ENCODE measurements around the gene PARVA. TPM values are rescaled to one million over a fixed set of nuclear protein-coding genes. Genes with fewer than 3 reads are reported as not detected.

The PARVA gene
- total RNA-seq, 1 experiment from 2014 or later: 18.1 TPM

GRCh38 chr11:12523180-12523924, 146.0 kb downstream of the PARVA start:
- H3K9ac ChIP-seq (ENCODE audit: extremely low read depth, insufficient read length, low read length): no peak overlapping the region
- no peak overlapping the region for H2BK20ac ChIP-seq (ENCODE audit: low read depth, low read length, poor library complexity, severe bottlenecking)
- no peaks in the 10 kb centered on the region for H3K27me3 ChIP-seq (ENCODE audit: insufficient read depth, low read length)
- H3K23ac ChIP-seq (ENCODE audit: insufficient read length, low read depth, low read length): no peak overlapping the region
- no peak overlapping the region for H2BK12ac ChIP-seq (ENCODE audit: insufficient read length, low read depth, low read length)
- H3K27ac Mint-ChIP-seq: no peak overlapping the region
- no peaks in the 10 kb centered on the region for H3K4me1 ChIP-seq (ENCODE audit: insufficient read depth, low read length)
- no peak overlapping the region for H4K5ac ChIP-seq (ENCODE audit: insufficient read length, low read depth, low read length)
- no peak overlapping the region for H2BK15ac ChIP-seq (ENCODE audit: low read depth, low read length)
- H2AFZ ChIP-seq (ENCODE audit: low read length): no peak overlapping the region
- no peak overlapping the region for H3K56ac ChIP-seq (ENCODE audit: insufficient read length, low read depth, low read length)
- H2AK5ac ChIP-seq (ENCODE audit: insufficient read length, low read length): no peak overlapping the region
- H3K9me3 Mint-ChIP-seq: no peaks in the 10 kb centered on the region
- DNase-seq: no peak
- H3K23me2 ChIP-seq (ENCODE audit: insufficient read length, low read depth, low read length, poor library complexity, severe bottlenecking): no peaks in the 10 kb centered on the region
- no peak overlapping the region for H2BK5ac ChIP-seq (ENCODE audit: insufficient read length, low read length)
- H4K91ac ChIP-seq (ENCODE audit: insufficient read length, low read depth, low read length): no peak overlapping the region
- no peak overlapping the region for H3K4me2 ChIP-seq (ENCODE audit: insufficient read depth, insufficient read length, low read length)
- H3K4ac ChIP-seq (ENCODE audit: low read depth, low read length): no peak overlapping the region
- TF ChIP-seq CTCF (conservative IDR thresholded peaks at IDR 0.05): peak; percentile 26; the same call in 1 of the 3 replicates
- H3K79me2 ChIP-seq (ENCODE audit: insufficient read depth, low read length): no peaks in the 10 kb centered on the region
- no peak overlapping the region for H3T11ph ChIP-seq (ENCODE audit: low read length)
- H3K79me1 ChIP-seq (ENCODE audit: insufficient read depth, low read depth, low read length, poor library complexity, severe bottlenecking): no peaks in the 10 kb centered on the region
- WGBS (ENCODE audit: extremely low coverage, insufficient read length, low lambda C conversion rate): no CpG with 5 or more reads among the region's 9 CpGs
- H4K20me1 ChIP-seq (ENCODE audit: control insufficient read depth, insufficient read depth, insufficient read length): no peaks in the 10 kb centered on the region
- H3K27me3 Mint-ChIP-seq (ENCODE audit: low read depth): no peaks in the 10 kb centered on the region
- H3K36me3 Mint-ChIP-seq (ENCODE audit: insufficient read depth in 1 of 3, low read depth in 3 of 3): no peaks in the 10 kb centered on the region; a peak in 2 of 7 replicates
- H3K4me1 Mint-ChIP-seq: no peaks in the 10 kb centered on the region
- H3K27ac ChIP-seq (ENCODE audit: insufficient read length, low read depth, low read length): no peak overlapping the region
- no peak overlapping the region for H3K4me3 Mint-ChIP-seq
- no peak overlapping the region for H3K14ac ChIP-seq (ENCODE audit: insufficient read depth, low read length)
- H3K9me3 ChIP-seq (ENCODE audit: control insufficient read depth, low read depth, low read length): no peaks in the 10 kb centered on the region
- no peak overlapping the region for H4K8ac ChIP-seq (replicated peaks; ENCODE audit: insufficient read length, low read depth, low read length)
- H2BK120ac ChIP-seq (ENCODE audit: low read depth, low read length, poor library complexity, severe bottlenecking): no peak overlapping the region
- H3K18ac ChIP-seq (ENCODE audit: insufficient read length, low read depth, low read length): no peak overlapping the region
